GM19438 (cell line): ENCODE measurements around the gene AGAP1.

Experiments
- ATAC-seq: cut with Tn5 transposase; IDR thresholded peaks from one replicate; pipeline ENCODE4 v1.9.1; 2021; ENCODE audit warnings: low read depth; ENCODE audit not compliant: unreplicated experiment

Gene AGAP1

GRCh38 chr2:235921508-235922191, 427.8 kb downstream of the AGAP1 start:
- no peak for ATAC-seq

GRCh38 chr2:235922839-235923238, 429.0 kb downstream of the AGAP1 start:
- ATAC-seq = no peak

GRCh38 chr2:235923859-235924674, 430.2 kb downstream of the AGAP1 start:
- no peak for ATAC-seq

DNA sequence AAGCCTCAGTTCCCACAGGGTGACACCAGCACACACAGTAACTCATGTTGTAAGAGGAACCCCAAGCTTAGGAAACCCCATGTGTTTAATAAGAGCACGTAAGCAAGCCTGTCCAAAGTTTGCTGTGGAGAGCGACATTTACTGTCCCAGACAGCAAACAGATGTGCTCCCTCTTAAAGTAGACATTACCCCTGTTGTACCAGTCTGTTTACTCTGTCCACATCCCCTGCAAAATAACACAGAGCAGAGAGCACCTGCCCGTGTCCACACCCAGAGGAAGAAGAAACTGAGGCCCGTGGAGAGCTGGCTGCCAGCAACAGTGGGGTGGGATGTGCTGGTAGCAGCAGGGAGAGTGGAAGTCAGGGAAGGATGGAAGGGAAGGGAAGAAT, 430.8 kb downstream of the AGAP1 start:
- no peak for ATAC-seq

DNA sequence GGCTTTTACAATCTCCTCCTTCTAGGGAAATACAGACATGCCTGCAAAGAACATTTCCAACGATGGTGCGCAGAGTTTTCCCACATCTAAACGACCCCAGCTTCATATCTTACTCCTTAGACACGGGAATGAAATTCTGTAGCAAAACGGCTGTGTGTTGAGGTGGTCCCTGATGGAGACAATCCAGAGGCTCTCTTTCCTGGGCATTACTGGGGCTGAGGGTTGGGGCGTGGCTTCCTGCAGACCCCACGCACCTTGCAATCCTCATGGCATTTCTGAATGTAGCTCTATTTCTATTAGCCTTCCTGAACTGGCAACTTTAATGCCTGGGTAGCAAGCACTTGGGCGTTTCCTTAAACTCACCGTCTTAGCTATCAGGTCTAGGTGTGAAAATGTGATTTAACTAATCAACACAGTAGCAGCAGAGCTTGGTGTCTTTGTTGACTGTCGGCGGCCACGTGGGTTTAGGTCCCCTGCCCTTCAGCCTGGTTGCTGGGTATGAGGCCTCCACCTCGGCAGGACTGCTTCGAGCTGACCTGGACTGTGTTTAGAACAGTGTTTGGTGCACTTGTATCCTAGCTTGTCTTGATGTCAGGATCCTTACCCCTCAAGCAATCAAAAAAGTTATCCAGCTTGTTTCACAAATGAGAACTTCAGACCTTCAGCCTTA, 431.5 kb downstream of the AGAP1 start:
- ATAC-seq = no peak

GRCh38 chr2:235926229-235926628, 432.4 kb downstream of the AGAP1 start:
- ATAC-seq = no peak

GRCh38 chr2:235928751-235929370, 435.0 kb downstream of the AGAP1 start:
- ATAC-seq = no peak

DNA sequence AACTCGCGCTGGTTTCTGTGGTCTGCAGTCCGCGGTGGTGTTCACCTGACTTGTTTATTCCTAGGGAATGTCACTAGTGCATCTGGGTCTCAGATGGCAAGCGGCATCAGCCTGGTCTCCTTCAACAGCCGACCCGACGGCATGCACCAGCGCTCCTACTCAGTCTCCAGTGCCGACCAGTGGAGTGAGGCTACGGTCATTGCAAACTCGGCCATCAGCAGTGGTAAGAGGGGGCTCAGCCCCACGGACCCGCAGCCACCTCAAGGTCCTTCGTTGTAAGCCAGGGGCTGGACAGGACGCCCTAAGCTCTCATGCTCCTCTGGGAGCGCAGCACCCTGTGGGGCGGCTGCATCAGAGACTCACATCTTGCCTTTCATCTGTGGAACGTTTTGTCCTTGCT, 436.9 kb downstream of the AGAP1 start:
- ATAC-seq = no peak

GRCh38 chr2:235931676-235932075, 437.8 kb downstream of the AGAP1 start:
- no peak for ATAC-seq

DNA sequence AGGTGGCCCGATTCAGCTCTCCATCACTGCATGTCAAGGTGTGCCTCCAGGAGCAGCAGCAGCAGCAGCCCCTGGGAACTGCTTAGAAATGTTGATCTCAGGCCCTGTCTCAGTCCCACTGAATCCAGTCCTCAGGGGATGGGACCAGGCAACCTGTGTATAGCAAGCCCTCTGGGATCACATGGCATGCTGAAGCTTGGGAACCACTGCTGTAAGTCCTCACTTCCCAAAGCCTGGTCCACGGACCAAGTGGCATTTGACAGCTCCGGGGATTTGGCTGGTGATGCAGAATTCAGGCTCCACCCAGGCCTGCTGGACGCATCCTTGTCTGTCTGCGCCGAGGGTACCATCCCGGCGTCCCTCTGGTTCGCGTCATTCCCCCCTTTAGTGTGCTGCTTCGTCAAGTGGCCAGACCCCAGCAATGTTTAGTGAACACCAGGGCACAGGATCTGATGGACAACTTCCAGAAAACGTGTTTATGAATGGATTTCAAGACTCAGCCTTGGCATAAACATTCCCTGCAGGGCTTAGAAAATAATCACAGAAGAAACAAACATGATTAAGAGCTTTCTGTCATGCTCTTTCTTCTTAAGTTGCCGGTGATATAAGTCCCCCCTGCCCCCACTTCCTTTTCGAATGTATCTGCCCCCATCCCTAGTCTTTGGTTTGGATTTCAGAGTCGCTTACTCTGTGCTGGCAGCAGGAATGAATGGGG, 440.4 kb downstream of the AGAP1 start:
- no peak for ATAC-seq

DNA sequence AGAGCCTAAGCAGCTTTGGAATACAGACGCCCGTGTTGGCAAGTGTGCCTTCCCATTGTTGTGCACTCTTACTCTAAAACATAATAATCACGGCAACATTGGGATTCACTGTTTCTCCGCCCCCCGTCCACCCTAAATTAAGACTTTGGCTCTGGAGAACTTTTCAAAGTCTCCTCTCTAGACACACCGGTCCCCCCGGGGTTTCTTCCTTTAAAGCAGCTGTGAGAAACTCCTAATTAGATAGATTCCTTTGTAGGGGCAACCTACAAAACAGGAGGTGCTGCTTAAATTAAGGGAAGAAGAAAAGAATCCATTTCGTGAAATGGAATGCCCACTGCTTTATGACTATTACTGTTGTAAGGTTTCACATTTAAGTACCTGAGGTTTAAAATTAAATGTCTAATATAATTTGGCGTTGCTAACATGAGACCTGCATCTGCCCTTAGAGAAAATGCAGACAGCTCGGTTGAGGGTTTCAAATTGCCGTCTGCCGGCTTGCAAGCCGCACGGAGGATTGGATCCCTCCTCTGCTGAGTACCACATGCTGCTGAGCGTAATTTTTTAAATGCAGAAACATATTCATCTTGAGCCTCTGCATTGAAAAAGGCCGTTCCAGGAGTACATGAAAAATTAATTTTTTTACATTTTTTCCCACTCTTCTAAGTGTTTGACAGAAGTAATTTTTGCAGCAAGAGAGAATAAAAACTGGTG, 441.1 kb downstream of the AGAP1 start:
- ATAC-seq = no peak

DNA sequence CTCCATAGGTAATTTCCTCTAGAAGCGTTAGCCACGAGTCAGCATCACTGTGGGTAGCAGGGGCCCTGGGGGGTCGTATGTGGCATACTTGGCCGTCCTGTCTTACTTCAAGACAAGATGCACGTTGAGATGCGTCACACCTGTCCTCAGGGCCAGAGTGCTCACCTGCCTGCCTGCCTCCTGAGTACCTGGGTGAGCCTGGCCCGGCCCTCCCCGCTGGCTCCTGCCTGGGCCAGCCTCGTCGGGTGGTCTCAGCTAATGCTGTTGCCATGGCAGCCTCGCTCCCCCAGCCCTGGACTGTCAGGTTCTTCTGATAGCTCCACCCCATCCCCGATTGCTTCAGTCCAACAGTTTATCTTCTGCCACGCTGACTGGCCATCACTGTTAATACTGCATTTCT, 441.9 kb downstream of the AGAP1 start:
- no peak for ATAC-seq

DNA sequence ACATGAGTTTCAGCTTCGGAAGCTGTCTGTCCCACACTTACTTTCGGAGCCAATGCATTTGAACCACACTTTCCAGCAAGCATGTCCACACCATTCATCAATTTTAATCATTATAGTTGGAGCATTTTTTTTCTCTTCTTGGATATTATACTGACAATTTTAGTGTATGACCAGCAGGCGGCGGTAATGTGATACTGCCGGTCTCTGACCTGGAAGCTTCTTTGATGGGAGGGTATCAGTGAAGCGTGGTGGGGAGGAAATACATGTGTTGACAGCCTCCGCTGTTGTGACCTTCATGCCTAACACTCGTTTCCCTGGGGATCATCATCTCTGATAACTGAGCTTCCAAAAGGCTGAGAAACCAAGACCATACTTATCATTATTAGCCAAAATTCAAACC, 442.6 kb downstream of the AGAP1 start:
- ATAC-seq = no peak

GRCh38 chr2:235937087-235937486, 443.2 kb downstream of the AGAP1 start:
- ATAC-seq = no peak

DNA sequence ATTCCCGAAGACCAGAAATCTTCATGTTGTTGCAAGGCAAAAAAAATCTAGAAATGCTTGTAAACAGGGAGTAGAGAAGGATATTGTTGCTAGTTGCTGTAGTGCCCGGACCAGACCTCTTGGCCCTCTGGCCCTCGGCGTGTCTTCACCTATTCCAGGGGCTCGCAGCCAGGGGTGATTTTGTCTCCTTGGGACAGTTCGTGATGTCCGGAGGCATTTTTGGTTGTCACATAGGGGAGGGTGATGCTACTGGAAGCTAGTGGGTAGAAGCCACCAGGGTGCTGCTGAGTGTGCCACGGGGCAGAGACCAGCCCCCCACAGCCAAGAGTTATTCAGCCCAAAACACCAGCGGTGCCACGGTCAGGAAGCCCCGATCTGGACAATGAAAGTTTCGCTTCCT, 443.7 kb downstream of the AGAP1 start:
- no peak for ATAC-seq

- ATAC-seq = no peak
Observed at GRCh38 chr2:235937936-235938335, 444.1 kb downstream of the AGAP1 start.

DNA sequence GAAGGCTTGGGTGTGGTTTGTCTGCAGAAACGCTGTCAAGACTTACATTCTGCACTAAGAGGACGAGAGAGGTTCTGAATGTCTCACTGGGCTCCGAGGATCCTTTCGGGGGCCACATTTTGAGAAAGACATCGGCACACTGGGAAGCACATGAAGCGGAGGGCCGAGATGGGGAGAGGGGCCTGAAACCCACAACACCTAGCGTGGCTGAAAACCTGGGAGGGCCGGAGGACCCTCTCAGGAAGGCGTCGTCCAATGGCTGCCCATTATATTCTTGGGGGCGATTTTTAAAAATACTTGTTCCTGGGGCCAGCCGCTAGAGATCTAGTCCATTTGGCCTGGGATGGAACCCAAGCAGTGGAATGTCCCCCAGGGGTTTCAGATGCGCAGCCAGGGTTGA, 444.8 kb downstream of the AGAP1 start:
- no peak for ATAC-seq

DNA sequence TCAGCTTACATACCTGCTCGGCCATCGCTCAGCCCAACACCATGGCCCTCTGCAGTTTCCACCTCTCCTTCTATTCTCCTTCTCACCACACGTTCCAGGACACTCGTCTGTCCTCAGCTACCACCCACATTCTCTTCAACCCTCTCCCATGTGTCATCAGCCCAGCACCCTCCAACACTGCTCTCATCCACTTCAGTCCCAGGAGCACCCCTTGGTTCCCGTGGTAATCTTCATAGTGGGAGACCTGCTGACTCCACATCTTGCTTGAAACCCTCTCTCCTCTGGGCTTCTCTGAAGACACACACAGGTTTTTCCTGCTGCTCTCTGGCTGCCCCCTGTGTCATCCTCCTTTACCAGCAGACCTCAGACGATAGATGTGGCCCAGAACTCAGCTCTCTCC, 445.6 kb downstream of the AGAP1 start:
- ATAC-seq = no peak

GRCh38 chr2:235940330-235940729, 446.5 kb downstream of the AGAP1 start:
- no peak for ATAC-seq

DNA sequence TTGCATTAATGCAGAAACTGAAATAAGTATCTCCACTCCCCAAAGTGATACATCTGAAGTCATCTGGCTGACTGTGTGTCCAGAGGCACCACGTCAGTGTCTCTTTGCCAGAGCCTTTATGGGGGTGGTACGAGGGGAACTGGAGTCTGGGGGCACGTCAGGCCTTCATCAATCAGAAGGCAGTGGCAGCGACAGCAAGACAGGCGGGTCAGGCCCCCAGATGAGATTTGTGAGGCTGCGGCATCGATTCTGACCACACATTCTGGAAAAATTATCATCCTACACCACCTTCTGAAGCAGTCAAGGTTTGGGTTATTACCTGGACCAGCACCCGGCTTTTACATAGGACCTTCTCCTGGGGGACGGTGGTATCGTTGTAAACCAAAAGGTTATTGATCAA, 450.7 kb downstream of the AGAP1 start:
- no peak for ATAC-seq
